Middle frontal gyrus (tissue), 1 donor: ENCODE data around the gene GLCE.
"Not testable (repeated sequence)": the region's sequence is repeated elsewhere in the genome, so short reads cannot be mapped to it uniquely, and the experiment has no call there.

Experiments
- DNase-seq: peaks from one replicate; pipeline ENCODE4 v3.0.0-alpha.2; 2015; ENCODE audit warnings: low spot score; ENCODE audit errors: extremely low spot score

Gene GLCE

DNA sequence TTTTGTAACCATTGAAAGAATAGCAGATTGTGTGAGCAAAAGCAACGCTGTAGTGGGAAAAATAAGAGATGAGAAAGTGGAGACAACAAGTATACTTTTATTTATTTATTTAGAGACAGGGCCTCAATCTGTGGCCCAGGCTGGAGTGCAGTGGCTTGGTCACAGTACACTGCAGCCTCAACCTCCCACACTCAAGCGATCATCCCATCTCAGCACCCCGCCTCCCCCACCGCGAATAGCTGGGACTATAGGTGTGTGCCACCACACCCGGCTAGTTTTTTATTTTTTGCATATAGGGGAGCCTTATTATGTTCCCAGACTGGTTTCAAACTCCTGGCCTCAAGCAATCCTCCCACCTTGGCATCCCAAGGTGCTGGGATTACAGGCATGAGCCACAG is 1.6 kb upstream of the GLCE start:
- no peak for DNase-seq

- DNase-seq, result no peak
Observed at GRCh38 chr15:69159805-69160140, 662 bp upstream of the GLCE start.

- no peak for DNase-seq
Observed at GRCh38 chr15:69161079-69161877, 843 bp downstream of the GLCE start.

DNA sequence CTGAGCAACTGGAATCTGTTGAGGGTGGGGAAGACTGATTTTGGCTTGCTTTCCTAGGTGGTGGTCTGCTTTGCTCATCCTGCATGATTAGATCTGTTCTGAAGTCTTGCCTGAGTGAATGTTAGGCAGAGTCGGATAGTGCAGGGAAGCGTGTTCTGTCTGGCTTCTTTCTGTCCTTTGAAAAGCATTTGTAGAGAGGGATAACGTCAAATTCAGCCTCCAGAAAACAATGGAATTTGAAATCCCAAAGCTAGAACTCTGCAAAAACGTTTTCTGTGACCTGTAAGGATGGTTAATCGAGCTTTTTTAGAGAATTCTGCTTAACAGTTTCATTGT is 1.4 kb downstream of the GLCE start:
- no peak for DNase-seq

DNA sequence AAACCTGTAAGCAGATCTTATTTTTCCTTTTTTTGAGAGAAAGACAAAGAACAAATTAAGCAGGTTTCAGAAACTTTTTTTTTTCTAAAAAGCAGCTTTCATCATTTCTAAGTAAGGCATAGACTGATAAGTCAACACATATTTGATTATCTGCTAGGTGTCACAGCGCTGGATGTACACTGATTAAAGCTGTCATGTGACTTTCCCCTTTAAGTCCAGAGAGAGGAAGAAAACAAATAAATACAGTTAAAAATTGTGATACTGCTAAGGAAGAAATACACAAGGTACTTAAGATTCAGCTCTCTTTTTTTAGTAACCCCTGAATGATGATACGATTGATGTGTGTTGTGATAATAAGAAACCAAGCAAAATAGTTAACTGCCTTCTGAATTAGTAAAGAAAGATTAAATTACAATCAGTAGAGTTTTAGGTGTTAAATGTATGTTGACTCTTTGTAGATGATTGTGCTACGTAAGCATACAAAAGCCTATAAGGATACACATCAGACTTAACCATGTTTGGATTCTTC is 2.8 kb downstream of the GLCE start:
- no peak for DNase-seq

- DNase-seq, result no peak
Observed at GRCh38 chr15:69164807-69165636, 4.6 kb downstream of the GLCE start.

DNA sequence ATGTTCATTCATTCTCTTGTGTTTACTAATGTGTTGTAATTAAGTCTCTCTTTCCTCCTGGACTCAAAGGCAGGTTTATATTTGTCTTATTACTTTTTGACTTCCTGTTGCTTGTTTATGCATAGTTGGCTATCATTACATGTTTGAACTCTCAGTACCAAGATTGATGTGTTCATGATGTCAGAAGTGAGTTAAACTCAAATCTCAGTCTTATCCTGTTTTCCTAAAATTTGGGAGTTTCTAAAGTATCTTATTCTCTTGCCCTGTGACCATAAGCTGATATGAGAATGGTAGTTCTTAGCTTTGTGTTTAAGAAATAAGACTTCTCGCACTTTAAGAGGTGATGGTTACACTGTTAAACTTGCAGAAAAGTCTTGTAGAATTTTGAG is 5.2 kb downstream of the GLCE start:
- DNase-seq, result no peak

- DNase-seq, result no peak
Observed at GRCh38 chr15:69167218-69167846, 6.9 kb downstream of the GLCE start.

- not testable (repeated sequence) for DNase-seq
Observed at GRCh38 chr15:69168361-69168760, 7.9 kb downstream of the GLCE start.

GRCh38 chr15:69169540-69169939 is 9.1 kb downstream of the GLCE start:
- not testable (repeated sequence) for DNase-seq

DNA sequence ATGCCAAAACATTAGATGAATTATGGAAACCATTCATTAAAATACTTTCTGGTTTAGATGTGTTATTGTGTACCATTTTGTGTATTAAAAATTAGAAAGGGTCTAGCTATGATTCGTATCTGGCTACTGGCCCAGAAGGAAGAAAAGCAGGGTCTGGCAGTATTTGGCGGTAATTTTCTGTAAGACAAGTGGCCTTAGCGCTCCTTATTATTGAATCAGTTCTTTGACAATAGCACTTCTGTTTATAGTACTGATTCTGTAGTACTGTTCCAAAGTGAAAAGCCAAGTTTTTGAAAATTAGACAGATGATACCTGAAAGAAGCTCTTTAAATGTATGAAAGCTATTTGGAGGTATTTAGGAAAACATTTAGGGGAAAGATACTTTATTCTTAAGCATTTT is 10.2 kb downstream of the GLCE start:
- DNase-seq, result no peak

DNA sequence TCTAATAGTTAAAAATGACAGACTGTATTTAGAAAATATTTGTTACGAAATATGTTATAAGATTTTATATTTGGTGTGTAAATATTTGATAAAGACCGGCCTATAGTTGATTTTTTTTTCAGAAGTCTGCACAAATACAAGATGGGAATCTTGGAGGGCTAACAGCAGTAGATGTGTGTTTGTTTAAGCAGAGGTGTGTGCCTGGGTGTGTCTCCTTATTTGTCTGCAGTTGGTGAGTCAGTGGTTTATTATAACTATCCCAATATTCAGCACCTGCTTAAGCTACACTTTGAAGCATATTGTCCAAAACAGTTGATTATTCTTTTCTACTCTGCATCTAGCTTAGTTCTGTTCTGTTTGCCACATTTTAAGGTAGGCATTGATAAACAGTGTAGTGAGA is 12.4 kb downstream of the GLCE start:
- DNase-seq, result no peak

- no peak for DNase-seq
Observed at GRCh38 chr15:69175536-69175935, 15.1 kb downstream of the GLCE start.

DNA sequence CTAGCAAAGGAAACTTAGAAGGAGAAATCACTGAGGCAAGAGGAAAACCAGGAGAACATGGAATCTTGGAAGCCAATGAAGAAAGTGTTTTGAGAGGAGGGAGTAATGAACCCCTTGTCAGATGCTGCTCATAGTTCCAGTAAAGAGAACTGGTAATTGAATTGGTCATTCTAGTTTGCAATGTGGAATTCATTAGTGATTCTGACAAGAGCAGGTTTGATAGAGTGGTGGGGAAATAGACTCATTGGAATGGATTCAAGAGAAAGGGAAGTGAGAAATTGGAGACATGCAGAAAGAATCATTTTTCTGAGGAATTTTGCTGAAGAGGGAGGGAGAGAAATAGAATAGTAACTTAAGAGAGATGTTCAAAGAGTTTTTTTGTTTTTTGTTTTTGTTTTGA is 21.0 kb downstream of the GLCE start:
- no peak for DNase-seq

DNA sequence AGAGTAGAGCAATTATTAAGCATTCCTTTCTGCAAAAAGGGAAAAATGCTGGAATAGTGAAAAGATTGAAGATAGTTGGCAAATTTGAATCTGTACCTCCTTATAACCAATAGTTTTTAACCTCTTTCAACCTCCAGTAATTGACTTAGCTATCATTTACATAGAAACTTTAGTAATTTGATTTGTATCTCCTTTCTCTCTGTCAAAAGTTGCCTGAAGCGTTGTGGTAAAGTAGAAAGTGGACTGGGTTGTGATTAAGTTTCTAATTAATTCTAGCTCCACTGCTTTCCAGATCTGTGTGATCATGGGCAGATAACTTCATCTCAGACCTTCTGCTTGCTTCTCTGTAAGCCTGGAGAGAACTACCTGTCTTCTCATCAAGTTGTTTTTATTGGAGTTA is 24.8 kb downstream of the GLCE start:
- no peak for DNase-seq

GRCh38 chr15:69185706-69186105 is 25.3 kb downstream of the GLCE start:
- no peak for DNase-seq

GRCh38 chr15:69189157-69189556 is 28.7 kb downstream of the GLCE start:
- DNase-seq, result no peak

DNA sequence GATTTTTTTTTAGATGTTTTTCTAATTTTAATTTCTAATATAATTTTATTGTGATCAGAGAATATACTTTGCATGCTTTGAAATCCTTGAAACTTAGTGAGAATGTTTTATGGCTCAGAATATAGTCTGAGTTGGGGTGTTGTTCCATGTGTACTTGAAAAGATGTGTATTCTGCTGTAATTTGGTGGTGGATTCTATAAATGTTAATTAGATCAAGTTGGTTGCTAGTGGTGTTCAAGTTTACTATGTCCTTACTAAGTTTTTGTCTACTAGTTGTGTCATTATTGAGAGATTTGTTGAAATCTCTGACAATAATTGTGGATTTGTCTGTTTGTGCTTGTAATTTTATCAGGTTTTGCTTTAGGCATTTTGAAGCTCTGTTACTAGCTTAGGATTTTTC is 29.7 kb downstream of the GLCE start:
- DNase-seq, result no peak

GRCh38 chr15:69190504-69190903 is 30.1 kb downstream of the GLCE start:
- no peak for DNase-seq

DNA sequence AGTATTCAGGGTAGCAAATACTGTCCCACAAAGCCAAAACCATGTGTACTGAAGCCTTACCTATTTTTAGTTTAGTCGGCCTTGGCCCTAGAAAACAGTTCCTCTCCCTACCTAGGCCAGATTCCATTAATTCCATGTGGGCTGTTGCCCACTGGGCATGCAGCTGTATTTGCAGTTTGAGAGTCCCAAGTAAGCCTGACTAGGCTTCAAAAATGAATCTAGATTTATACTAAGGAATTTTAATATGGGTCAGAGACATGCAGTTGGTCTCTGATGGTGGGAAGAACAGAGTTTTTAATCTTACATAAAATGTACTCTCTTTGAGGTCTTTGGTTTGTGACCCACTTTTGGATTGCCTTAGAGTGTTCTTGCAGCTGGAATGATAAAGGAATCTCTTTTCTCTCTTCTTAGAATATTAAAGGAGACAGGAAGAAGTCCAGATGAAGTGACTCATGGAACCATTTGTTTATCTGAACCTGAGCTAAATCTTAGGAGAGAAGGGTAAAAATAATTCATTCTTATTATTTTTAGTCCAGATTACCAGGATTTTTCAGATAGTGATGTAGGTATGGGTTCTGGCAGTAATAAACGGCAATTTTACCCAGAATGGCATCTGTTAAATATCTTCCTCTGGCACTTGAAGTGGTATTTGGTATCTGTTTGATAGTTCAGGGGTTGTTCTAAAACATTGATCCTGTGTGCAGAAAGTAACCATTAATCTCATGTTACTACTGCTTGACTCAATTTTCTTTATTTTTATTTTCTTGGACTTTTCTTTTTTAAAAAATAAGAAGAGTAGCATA is 33.8 kb downstream of the GLCE start:
- no peak for DNase-seq

GRCh38 chr15:69194854-69195253 is 34.4 kb downstream of the GLCE start:
- no peak for DNase-seq
